HG02870 (cell line): ENCODE data around the gene MEIS2.

ENCODE experiments used
- ATAC-seq: cut with Tn5 transposase; IDR thresholded peaks from one replicate; pipeline ENCODE4 v1.9.1; 2021; ENCODE audit warnings: mild to moderate bottlenecking, moderate library complexity; ENCODE audit not compliant: unreplicated experiment

MEIS2 gene

GRCh38 chr15:37112971-37113670 lies 12.8 kb upstream of the MEIS2 start:
- ATAC-seq, result no peak

- no peak for ATAC-seq
Measured at GRCh38 chr15:37112171-37112570, 11.8 kb upstream of the MEIS2 start.

GRCh38 chr15:37111427-37111717 lies 11.0 kb upstream of the MEIS2 start:
- no peak for ATAC-seq

- ATAC-seq, result no peak
Measured at GRCh38 chr15:37109872-37110572, 9.7 kb upstream of the MEIS2 start.

- no peak for ATAC-seq
Measured at GRCh38 chr15:37109168-37109871, 9.0 kb upstream of the MEIS2 start.

GRCh38 chr15:37108381-37109167 lies 8.2 kb upstream of the MEIS2 start:
- ATAC-seq, result no peak

- ATAC-seq, result no peak
Measured at GRCh38 chr15:37107744-37108380, 7.5 kb upstream of the MEIS2 start.

GRCh38 chr15:37107071-37107743 lies 6.9 kb upstream of the MEIS2 start:
- no peak for ATAC-seq

GRCh38 chr15:37106490-37107001 lies 6.2 kb upstream of the MEIS2 start:
- ATAC-seq, result no peak

- no peak for ATAC-seq
Measured at GRCh38 chr15:37105889-37106288, 5.5 kb upstream of the MEIS2 start.

- ATAC-seq, result no peak
Measured at GRCh38 chr15:37105029-37105428, 4.7 kb upstream of the MEIS2 start.

GRCh38 chr15:37104424-37104981 lies 4.2 kb upstream of the MEIS2 start:
- no peak for ATAC-seq

GRCh38 chr15:37103475-37104423 lies 3.4 kb upstream of the MEIS2 start:
- no peak for ATAC-seq

- no peak for ATAC-seq
Measured at GRCh38 chr15:37103163-37103435, 2.8 kb upstream of the MEIS2 start.

GRCh38 chr15:37102305-37103162 lies 2.2 kb upstream of the MEIS2 start:
- ATAC-seq, result no peak

GRCh38 chr15:37101980-37102304 lies 1.6 kb upstream of the MEIS2 start:
- no peak for ATAC-seq

- ATAC-seq, result peak; percentile 12
Measured at GRCh38 chr15:37100966-37101215, 542 bp upstream of the MEIS2 start.

GRCh38 chr15:37099319-37100108 lies 835 bp downstream of the MEIS2 start:
- no peak for ATAC-seq
